ENCODE measurements around the gene NECAB2.

Gene NECAB2

GRCh38 chr16:83994703-83995102 lies 26.7 kb downstream of the NECAB2 start:
- DNase-seq: no peak

GRCh38 chr16:83995754-83996153 lies 27.7 kb downstream of the NECAB2 start:
- DNase-seq: no peak

DNA sequence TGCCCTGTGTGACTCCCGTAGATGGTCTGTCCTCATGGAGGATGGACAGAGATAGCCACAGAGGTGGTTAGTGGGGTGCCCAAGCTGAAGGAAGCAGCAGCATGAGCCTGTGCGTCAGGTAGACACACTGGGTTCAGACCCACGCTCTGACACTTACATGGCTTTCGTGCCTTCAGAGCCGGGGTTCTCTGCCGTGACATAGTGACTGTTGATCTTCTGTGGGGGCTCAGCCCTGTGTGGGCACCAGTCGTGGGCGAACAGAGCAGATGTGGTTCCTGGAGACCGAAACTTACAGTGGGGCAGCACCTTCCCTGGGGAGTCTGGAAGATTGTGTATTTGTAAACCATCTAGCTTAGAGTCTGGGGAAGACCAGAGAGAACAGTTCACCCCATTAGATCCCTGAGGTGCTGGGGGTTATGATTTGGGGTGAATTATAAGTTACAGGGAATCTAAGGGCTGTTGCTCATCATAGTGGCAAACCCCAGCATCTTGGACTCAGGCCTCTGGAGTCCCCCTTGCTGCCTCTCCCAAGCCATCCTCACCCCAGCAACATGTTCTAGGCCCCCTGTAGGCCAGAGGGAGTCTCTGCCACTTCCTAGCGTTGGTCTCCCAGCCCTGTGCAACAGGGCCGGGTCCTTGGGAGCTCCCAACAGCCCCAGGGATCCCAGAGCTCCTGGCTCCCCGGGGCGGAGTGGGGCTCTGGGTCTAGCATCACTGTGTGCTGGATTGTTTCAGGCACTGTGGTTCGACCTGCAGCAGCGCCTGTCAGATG lies 28.6 kb downstream of the NECAB2 start:
- peak in 1 of 2 experiments; percentile 20 for DNase-seq

DNA sequence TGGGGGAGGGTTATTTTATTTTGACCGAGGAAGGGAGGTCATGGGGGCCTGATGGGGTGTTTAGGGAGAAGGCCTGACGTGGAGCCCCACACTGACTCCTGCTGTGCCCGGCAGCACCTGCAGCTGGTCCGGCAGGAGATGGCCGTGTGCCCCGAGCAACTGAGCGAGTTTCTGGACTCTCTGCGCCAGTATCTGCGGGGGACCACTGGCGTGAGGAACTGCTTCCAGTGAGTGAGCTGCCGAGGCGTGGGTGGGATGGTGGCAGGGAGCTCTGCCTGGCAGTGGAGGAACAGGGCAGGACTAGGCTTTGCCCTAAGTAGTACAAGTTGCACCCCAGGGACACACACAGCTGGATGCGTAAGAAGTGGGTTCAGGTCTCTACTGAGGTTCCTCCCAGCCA lies 30.0 kb downstream of the NECAB2 start:
- DNase-seq: no peak

DNA sequence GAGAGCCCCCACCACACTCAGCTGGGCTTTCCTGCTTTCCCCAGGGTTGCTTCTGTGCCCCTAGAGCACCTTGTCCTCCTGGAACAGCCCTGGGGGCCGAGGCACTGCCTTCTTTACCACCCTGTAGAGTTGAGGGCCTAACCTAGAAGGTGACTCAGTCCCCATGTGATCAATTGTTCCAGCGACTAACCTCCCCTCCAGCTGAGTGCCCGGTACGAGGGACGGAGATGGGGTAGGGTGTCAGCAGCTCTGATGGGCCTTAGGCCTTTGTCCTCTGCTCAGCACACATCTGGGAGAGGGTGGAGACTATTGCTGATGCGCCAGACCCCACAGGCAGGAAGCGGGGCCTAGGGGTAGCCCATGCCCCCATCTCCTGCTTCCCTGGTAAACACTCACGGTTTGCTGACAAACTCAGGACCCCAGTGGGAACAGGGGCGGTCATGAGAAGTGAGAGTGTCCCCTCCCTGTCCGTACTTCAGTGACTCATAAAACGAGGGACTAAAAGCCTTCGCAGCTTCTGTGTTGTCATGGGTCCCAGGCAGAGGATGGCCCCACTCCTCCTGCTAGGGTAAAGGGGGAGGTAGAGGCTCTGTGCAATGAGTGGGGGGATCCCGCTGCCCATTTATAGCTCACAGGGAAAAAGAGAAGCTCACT lies 33.1 kb downstream of the NECAB2 start:
- no peak for DNase-seq

- DNase-seq: no peak
Observed at GRCh38 chr16:84001726-84002125, 33.7 kb downstream of the NECAB2 start.

GRCh38 chr16:84003038-84003437 lies 35.0 kb downstream of the NECAB2 start:
- DNase-seq: no peak

DNA sequence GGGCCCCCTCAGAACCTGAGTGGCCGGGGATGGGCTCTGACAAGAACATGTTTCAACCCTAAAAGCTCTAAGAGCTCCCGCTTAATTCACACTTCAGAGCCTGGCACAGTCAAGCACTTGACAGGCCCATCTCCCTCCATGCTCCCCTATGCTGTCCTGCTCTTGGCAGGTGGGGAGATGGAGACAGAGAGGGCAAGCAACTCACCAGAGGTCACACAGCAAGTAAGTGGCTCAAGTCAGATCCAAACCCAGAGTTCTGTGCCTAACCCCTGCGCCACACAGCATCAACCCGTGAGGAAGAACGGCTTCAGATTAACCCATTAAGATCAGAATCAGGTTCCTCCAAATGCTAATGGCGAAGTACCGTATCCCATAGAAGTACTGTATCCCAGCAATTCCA lies 36.4 kb downstream of the NECAB2 start:
- no peak for DNase-seq

DNA sequence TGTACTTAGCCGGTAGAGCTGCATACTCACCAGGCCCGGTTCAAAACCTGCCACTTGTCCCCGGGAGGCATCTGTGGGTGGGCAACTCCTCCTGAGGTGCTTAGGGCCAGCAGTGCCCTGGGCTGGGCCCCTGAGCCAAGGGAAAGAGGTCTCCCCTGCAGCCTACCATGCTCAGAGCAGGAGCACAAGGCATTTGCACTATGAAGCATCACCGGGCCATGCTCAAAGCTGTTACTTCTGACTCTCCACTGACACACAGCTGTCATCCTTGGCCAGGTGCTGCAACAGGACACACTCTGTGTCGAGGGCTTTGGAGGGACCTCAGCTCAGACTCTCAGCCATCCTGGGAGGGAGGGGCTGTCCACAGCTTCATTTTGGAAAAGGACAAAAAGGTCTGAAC lies 37.3 kb downstream of the NECAB2 start:
- DNase-seq: no peak

GRCh38 chr16:84007520-84007919 lies 39.5 kb downstream of the NECAB2 start:
- DNase-seq: no peak

GRCh38 chr16:84007965-84008364 lies 39.9 kb downstream of the NECAB2 start:
- DNase-seq: no peak

- DNase-seq: no peak
Observed at GRCh38 chr16:84009282-84009681, 41.2 kb downstream of the NECAB2 start.

DNA sequence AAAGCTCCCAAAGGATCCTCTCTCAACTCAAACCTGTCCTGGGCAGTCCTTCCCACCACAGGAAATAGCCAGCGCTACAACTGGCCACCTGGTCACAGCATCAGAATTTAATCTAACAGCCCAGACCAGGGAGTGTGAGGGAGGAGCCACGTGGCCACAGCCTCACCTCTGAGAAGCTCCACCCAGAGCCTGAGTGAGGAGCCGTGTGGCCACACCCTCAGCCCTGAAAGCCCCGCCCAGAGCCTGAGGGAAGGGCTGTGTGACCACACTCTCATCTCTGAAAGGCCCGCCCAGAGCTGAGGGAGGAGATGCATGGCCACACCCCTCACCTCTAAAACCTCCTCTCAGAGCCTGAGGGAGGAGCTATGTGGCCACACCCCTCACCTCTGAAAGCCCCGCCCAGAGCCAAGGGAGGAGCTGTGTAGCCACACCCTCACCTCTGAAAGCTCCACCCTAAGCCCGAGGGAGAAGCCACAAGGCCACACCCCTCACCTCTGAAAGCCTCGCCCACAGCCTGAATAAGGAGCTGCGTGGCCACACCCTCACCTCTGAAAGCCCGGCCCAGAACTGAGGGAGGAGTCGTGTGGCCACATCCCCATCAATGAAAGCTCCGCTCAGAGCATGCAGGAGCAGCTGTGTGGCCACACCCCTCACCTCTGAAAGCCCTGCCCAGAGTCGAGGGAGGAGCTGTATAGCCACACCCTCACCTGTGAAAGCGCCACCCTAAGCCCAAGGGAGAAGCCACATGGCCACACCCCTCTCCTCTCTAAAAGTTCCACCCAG lies 45.9 kb downstream of the NECAB2 start:
- DNase-seq: peak; percentile 84 to 92

GRCh38 chr16:84014570-84015327 lies 46.7 kb downstream of the NECAB2 start:
- no peak for DNase-seq

DNA sequence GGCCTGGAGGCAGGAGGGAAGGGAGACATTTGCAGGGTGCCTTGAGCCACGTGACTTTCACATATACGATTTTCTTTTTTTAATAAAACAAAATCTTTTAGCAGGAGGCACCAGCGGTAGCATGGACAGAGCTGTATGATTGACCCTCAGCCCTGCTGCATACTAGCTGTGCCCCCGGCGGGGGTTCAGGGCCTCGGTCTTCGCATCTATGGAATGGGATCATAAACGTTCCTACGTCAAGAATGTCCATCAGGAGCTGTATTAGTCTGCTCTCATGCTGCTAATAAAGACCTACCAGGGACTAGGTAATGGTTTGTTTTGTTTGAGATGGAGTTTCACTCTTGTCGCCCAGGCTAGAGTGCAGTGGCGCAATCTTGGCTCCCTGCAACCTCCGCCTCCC lies 47.4 kb downstream of the NECAB2 start:
- DNase-seq: no peak

GRCh38 chr16:84016477-84016876 lies 48.4 kb downstream of the NECAB2 start:
- DNase-seq: no peak

DNA sequence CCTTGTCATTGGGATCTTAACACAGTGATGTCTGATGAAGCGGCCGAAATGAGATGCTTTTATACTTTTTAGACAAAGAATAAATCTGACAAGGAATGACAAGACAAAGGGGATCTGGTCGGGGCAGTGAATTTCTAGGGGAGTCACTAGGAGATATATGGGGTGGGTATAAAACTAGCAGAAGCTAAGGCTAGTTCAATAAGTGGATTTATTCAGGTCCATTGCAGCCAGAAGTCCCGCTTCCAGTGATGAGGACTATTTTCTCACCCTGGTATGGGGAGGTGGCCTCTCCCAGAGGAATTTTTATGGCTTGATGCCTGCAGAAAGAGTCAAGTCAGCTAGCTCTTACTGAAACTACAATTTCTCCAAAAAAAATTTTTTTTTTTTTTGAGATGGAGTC lies 50.7 kb downstream of the NECAB2 start:
- no peak for DNase-seq

DNA sequence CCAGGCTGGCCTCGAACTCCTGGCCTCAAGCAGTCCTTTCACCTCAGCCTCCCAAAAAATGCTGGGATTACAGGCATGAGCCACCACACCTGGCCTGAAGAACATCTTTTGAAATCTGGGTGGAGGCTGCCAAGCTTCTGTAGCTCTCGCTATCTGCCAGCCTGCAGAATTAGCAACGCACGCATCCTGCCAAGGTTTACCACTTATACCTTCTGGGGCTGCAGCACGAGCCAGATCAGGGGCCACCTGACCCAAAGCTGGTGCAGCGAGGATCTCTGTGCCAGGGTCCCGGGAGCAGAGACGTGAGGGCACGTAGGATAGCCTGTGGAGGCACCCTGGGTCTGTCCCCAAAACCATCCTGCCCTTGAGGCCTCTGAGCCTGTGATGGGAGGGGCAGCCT lies 52.3 kb downstream of the NECAB2 start:
- no peak for DNase-seq

DNA sequence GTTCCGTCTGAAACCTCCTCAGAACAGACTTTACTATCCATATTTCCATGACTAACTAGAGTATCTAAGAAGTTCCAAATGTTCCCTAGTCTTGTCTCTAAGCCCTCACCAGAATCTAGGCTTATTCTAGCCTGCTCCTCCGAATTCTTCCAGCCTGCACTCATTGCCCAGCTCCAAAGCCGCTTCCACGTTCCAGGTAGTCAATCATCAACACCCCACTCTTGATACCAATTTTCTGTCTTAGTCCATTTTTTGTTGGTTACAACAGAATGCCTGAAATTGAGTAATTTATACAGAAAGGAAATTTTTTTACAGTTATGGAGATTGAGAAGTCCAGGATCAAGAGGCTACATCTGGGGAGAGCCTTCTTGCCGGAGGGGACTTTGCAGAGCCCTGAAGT lies 53.4 kb downstream of the NECAB2 start:
- DNase-seq: no peak

DNA sequence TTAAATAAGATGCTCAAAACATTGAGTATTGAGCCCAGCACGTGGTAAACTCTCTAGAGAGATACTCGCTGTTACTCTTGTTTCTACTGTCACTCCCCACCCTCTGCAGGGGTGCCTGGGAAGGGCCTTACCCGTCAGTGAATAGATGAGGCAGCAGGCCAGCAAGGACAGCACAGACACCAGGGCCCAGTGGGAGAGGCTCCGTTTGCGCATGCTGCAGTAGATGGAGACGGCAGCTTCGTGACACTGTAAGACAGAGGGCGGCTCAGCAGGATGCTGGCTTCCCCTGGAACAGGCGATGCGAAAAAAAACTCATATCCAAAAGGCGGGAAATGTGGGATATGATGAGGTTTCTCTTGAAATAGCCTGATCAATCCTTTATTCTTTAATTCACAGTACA lies 54.6 kb downstream of the NECAB2 start:
- DNase-seq: no peak

GRCh38 chr16:84024854-84025253 lies 56.8 kb downstream of the NECAB2 start:
- DNase-seq: no peak

- no peak for DNase-seq
Observed at GRCh38 chr16:84026606-84027005, 58.6 kb downstream of the NECAB2 start.

DNA sequence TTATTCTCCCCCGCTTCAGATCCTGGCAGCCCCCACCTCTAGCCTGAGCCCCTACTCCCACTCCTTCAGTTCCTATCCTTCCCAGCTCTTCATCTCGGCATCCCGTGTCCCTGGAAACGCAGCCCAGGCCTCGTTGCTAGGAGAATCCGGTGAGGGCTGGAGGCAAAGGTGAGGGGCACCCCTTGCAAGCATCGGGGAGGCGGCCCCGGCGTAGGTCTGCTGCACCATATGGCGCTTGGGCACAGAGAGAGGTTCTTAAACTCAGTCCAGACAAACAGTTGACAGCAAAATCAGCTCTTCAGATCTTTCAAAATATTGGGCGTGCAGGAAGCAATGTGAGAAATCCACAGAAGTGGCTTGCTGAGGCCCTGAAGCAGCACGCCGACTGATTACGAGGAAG lies 59.6 kb downstream of the NECAB2 start:
- no peak for DNase-seq

Measured in SHP77 (cell line).